KOPT-K1 (cell line): Measurements from ENCODE around the gene CD2BP2.
A peak's percentile ranks its signal among the peaks of the same experiment; 100 is the strongest.
"Not testable (repeated sequence)": the region's sequence is repeated elsewhere in the genome, so short reads cannot be mapped to it uniquely, and the experiment has no call there.

Source experiments
- H3K27ac ChIP-seq: fragments of 200-600 bp; sonication (generic); 2 replicates; pipeline ENCODE4 v1.5.1; 2016; ENCODE audit warnings: antibody characterized with exemption, mild to moderate bottlenecking, low read depth, low read length; ENCODE audit not compliant: poor library complexity, severe bottlenecking
- H3K36me3 ChIP-seq: fragments of 200-600 bp; sonication (generic); 2 replicates; pipeline ENCODE4 v1.5.1; 2017; ENCODE audit warnings: antibody characterized with exemption, mild to moderate bottlenecking, low read length, moderate library complexity; ENCODE audit not compliant: insufficient read depth
- H3K9me3 ChIP-seq: fragments of 200-600 bp; sonication (generic); 2 replicates; pipeline ENCODE4 v1.5.1; 2017; ENCODE audit warnings: antibody characterized with exemption, low read length, mild to moderate bottlenecking; ENCODE audit not compliant: insufficient read depth, poor library complexity, severe bottlenecking

CD2BP2 gene

DNA sequence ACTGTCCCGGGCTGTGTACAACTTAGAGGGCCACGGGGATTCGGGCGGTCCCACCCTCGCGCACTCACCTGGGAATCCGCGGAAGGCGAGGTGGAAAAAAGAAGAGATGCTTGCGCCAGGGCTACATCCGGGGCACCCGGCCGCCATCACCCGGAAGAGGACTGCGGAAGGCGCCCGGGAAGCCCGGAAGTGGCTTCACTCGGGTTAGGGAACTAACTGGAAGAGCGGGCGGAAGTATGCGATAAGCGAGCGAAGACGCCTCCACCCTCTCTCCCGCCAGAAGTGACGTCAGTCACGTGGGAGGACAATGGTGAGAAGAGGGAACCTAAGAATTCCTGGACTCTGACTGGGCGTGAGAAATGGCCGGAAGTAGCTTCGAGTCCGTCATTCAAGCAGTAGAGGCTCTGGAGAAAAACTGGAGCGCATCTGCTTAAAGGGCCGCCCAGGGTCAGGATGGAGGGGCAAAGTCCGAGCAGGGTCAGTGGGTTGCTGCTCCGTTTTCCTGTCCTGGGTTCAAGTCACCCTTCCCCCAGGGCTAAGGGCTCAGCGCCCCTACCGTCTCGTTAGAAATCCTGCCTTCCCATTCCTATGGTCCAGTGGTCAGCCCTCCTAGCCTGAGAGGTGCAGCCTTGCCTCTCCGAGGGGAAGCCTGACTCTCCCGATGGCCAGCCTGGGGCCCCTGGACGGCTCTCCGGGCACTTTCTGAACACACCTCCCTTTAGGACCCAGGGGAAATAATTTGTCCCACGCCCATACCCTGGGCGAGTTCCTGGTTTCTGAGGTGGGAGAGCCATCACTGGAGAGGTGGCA, at the start of gene CD2BP2:
Gene CD2BP2, minus strand, starts transcription at position 165 of the 810 bp plus-strand sequence. CDS start 627 bp downstream, outside the sequence.
- H3K36me3 ChIP-seq = peaks cover 77% of the 10 kb centered on the region
- no peaks in the 10 kb centered on the region for H3K9me3 ChIP-seq
- peak within 1 kb of the TSS; percentile 74 for H3K27ac ChIP-seq

- Histone ChIP-seq H3K9me3 (no peaks in the 10 kb centered on the region), H3K27ac (no peak overlapping the region), H3K36me3 (peaks cover 20% of the 10 kb centered on the region)
Observed at GRCh38 chr16:30401768-30402425, 46.8 kb upstream of the CD2BP2 start.

DNA sequence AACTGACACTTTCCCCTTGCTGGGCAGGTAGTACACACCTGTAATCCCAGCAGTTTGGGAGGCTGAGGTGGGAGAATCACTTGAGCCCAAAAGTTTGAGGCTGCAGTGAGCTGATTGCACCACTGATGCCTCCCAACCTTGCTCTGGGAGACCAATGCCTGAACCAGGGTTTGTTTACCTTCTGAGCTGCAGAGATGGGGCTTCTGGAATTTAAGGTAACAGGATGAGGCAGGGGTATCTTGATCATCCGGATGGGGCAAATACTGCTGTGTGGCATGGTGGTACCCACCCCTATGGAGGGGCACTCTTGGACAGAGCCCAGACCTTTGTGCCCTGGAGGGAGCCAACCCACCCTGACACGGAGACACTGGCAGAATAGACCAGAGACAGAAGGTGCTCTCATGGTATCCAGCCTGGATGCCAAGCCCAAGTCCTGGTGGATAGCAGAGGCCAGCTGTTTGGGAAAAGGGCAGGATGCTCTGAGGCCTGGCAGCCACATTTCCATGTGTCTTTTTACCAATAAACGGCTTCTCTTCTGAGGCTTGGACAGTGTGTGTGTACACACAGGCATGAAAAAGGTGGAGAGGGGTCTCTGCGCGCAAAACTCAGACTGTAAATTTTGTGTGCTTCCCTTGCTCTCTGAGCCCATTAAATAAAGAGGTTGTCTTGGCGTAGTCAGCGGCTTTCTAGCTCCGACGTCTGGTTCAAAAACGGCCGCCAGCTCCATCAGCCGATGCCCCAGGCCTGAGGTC, 44.5 kb upstream of the CD2BP2 start:
- Histone ChIP-seq H3K27ac (peak overlapping the region; percentile 57), H3K9me3 (no peaks in the 10 kb centered on the region), H3K36me3 (peaks cover 21% of the 10 kb centered on the region)

DNA sequence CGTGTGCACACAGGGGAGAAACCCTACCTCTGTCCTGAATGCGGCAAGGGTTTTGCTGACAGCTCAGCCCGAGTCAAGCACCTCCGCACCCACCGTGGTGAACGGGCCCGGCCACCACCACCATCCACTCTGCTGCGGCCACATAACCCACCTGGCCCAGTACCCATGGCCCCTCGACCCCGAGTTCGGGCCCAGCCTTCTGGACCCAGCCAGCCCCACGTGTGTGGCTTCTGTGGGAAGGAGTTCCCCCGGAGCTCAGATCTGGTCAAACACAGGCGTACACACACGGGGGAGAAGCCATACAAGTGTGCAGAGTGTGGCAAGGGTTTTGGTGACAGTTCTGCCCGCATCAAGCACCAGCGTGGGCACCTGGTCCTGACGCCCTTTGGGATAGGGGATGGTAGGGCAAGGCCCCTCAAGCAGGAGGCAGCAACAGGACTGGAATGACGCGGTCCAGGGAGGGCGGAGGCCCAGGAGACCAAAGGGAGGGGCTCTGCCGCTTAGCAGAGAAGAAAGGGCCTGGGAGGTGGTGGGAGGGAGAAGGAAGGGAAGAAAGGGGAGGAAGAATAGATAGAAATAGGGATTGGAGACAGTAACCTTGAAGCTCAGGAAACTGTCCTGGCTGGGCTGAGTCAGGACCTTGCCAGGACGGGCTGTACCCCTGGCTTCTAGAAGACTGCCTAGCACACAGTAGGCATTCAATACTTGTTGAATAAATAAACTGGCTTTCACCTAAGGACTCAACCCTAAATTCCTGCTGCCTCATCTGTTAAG, 43.7 kb upstream of the CD2BP2 start:
- Histone ChIP-seq H3K36me3 (peaks cover 21% of the 10 kb centered on the region), H3K9me3 (no peaks in the 10 kb centered on the region), H3K27ac (no peak overlapping the region)

DNA sequence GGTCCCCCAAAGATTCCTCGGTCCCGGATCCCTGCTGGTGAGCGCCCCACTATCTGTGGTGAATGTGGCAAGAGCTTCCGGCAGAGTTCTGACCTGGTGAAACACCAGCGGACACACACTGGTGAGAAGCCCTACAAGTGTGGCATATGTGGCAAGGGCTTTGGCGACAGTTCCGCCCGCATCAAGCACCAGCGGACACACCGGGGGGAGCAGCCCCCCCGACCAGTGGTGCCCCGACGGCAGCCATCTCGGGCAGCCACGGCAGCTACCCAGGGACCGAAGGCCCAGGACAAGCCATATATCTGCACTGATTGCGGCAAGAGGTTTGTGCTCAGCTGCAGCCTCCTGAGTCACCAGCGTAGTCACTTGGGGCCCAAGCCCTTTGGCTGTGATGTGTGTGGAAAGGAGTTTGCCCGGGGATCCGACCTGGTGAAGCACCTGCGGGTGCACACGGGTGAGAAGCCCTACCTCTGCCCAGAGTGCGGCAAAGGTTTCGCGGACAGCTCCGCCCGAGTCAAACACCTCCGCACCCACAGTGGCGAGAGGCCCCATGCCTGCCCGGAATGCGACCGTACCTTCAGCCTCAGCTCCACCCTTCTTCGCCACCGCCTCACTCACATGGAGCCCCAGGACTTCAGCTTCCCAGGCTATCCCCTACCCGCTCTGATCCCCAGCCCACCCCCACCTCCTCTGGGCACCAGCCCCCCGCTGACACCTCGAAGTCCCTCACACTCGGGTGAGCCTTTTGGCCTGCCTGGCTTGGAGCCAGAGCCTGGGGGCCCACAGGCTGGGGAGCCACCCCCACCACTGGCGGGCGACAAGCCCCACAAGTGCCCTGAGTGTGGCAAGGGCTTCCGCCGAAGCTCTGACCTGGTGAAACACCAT, 42.9 kb upstream of the CD2BP2 start:
- Histone ChIP-seq H3K27ac (no peak overlapping the region), H3K36me3 (peaks cover 21% of the 10 kb centered on the region), H3K9me3 (no peaks in the 10 kb centered on the region)

- peaks cover 21% of the 10 kb centered on the region for H3K36me3 ChIP-seq
- no peaks in the 10 kb centered on the region for H3K9me3 ChIP-seq
- H3K27ac ChIP-seq = no peak overlapping the region
Observed at GRCh38 chr16:30397056-30397455, 41.9 kb upstream of the CD2BP2 start.

- H3K9me3 ChIP-seq, H3K27ac ChIP-seq: not testable (repeated sequence)
- peaks cover 21% of the 10 kb centered on the region for H3K36me3 ChIP-seq
Observed at GRCh38 chr16:30396627-30397026, 41.5 kb upstream of the CD2BP2 start.

GRCh38 chr16:30395992-30396585, 41.0 kb upstream of the CD2BP2 start:
- Histone ChIP-seq H3K27ac (peak overlapping the region; percentile 85), H3K9me3 (no peaks in the 10 kb centered on the region), H3K36me3 (peaks cover 21% of the 10 kb centered on the region)

GRCh38 chr16:30395155-30395991, 40.3 kb upstream of the CD2BP2 start, which contains the start of gene ZNF48:
TSS of gene ZNF48 (plus strand) at chr16:30395420. CDS start at chr16:30395795, 375 bp downstream.
- Histone ChIP-seq H3K9me3 (no peaks in the 10 kb centered on the region), H3K36me3 (peaks cover 21% of the 10 kb centered on the region), H3K27ac (peak within 1 kb of the TSS; percentile 85)

DNA sequence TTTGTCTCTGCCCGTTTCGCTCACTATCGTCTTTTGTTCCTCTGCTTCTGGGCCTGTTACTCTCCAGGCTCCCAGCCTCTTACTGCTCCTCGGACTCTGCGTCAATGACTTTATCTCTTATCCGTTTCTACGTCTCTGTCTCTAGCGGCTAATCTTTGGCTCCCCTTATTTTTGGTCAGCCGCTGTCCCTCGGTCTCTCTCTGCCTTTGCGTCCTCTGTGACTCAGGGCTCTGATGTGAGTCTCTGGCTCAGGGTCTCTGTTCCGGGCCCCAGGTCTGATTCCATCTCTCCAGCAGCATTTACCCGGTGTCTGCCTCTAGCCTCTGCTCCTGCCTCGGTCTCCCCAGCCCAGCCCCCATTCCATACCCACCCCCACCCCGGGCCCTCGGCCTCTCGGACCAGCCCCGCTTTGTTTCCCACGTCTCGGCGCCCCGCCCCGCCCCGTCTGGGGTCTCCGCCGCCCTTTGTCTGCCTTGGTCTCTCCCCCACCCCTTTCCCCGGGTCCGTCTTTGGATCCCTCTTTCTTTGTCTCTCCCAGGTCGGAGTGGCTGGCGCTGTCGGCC, 39.6 kb upstream of the CD2BP2 start:
- peak overlapping the region; percentile 85 for H3K27ac ChIP-seq
- peaks cover 21% of the 10 kb centered on the region for H3K36me3 ChIP-seq
- no peaks in the 10 kb centered on the region for H3K9me3 ChIP-seq

GRCh38 chr16:30383521-30383920, 28.4 kb upstream of the CD2BP2 start:
- Histone ChIP-seq H3K9me3 (no peaks in the 10 kb centered on the region), H3K36me3 (peaks cover 17% of the 10 kb centered on the region), H3K27ac (peak overlapping the region; percentile 98)

GRCh38 chr16:30382111-30382881, 27.2 kb upstream of the CD2BP2 start, which contains the start of gene SEPTIN1:
TSS of gene SEPTIN1 (minus strand) at chr16:30382561. CDS start at chr16:30382542, 19 bp downstream.
- H3K27ac ChIP-seq = peak within 1 kb of the TSS; percentile 98
- peaks cover 17% of the 10 kb centered on the region for H3K36me3 ChIP-seq
- H3K9me3 ChIP-seq = no peaks in the 10 kb centered on the region
